HEK293 (cell line): ENCODE measurements around the gene CDH11.

Source experiments
- CTCF ChIP-seq: fragments of 450-650 bp; formaldehyde crosslinking; IDR thresholded peaks from 2 replicates; pipeline ENCODE4 v1.5.1; 2016; ENCODE audit warnings: missing biosample characterization, missing genetic modification characterization
- ELK4 ChIP-seq: IDR thresholded peaks from 2 replicates; pipeline ENCODE4 v1.6.1; 2011; ENCODE audit warnings: mild to moderate bottlenecking, low read depth, low read length, borderline replicate concordance
- GLI2 ChIP-seq: fragments of 450-650 bp; formaldehyde crosslinking; IDR thresholded peaks from 2 replicates; pipeline ENCODE4; 2017; ENCODE audit warnings: missing biosample characterization, missing genetic modification characterization, low read depth, borderline replicate concordance
- MYNN ChIP-seq: fragments of 450-650 bp; formaldehyde crosslinking; IDR thresholded peaks from 2 replicates; pipeline ENCODE4 v1.5.1; 2016; ENCODE audit warnings: missing biosample characterization, missing genetic modification characterization, borderline replicate concordance
- ZBTB49 ChIP-seq: fragments of 450-650 bp; formaldehyde crosslinking; IDR thresholded peaks from 2 replicates; pipeline ENCODE4 v1.5.1; 2016; ENCODE audit warnings: missing biosample characterization, missing genetic modification characterization, low read depth
- ZNF639 ChIP-seq: fragments of 450-650 bp; formaldehyde crosslinking; IDR thresholded peaks from 2 replicates; pipeline ENCODE4 v1.5.1; 2016; ENCODE audit warnings: missing biosample characterization, missing genetic modification characterization
- ZNF768 ChIP-seq: fragments of 450-650 bp; formaldehyde crosslinking; IDR thresholded peaks from 2 replicates; pipeline ENCODE4 v1.5.1; 2018; ENCODE audit warnings: missing biosample characterization, mild to moderate bottlenecking, missing genetic modification characterization
- TF ChIP-seq, protein P1 (sequence below): fragments of 450-650 bp; formaldehyde crosslinking; IDR thresholded peaks from 2 replicates; pipeline ENCODE4 v1.5.1; 2016; ENCODE audit warnings: missing biosample characterization, missing genetic modification characterization
- TF ChIP-seq, protein P2 (sequence below): fragments of 450-650 bp; formaldehyde crosslinking; IDR thresholded peaks from 2 replicates; pipeline ENCODE4 v1.5.1; 2017; ENCODE audit warnings: missing biosample characterization, mild to moderate bottlenecking, missing genetic modification characterization, moderate library complexity

DNA sequence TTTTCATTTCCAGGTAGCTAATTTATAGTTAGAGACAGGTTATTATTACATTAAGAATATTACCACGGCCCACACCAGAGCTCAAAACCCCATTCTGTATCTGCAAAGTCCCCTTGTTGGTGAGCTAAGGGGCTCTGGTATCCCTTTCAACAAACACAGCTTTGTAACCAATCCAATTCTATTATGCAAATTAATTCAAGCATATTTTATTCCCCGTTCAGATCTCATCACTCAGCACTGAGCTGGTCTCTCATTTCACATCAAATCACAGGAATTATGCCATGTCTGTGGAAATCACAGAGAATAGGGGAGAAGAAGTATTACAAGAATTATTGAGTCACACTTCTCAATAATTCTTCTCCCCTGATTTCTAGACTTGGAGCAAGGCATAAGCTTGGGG, 111.7 kb downstream of the CDH11 start:
- TF ChIP-seq, protein P1, sequence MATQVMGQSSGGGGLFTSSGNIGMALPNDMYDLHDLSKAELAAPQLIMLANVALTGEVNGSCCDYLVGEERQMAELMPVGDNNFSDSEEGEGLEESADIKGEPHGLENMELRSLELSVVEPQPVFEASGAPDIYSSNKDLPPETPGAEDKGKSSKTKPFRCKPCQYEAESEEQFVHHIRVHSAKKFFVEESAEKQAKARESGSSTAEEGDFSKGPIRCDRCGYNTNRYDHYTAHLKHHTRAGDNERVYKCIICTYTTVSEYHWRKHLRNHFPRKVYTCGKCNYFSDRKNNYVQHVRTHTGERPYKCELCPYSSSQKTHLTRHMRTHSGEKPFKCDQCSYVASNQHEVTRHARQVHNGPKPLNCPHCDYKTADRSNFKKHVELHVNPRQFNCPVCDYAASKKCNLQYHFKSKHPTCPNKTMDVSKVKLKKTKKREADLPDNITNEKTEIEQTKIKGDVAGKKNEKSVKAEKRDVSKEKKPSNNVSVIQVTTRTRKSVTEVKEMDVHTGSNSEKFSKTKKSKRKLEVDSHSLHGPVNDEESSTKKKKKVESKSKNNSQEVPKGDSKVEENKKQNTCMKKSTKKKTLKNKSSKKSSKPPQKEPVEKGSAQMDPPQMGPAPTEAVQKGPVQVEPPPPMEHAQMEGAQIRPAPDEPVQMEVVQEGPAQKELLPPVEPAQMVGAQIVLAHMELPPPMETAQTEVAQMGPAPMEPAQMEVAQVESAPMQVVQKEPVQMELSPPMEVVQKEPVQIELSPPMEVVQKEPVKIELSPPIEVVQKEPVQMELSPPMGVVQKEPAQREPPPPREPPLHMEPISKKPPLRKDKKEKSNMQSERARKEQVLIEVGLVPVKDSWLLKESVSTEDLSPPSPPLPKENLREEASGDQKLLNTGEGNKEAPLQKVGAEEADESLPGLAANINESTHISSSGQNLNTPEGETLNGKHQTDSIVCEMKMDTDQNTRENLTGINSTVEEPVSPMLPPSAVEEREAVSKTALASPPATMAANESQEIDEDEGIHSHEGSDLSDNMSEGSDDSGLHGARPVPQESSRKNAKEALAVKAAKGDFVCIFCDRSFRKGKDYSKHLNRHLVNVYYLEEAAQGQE (tag by site-specific recombination): no peak
- TF ChIP-seq ELK4 (no peak), CTCF (no peak), GLI2 (tag by site-specific recombination) (no peak), ZBTB49 (tag by site-specific recombination) (no peak), ZNF768 (tag by site-specific recombination) (no peak), MYNN (no peak), ZNF639 (tag by site-specific recombination) (no peak)
- TF ChIP-seq, protein P2, sequence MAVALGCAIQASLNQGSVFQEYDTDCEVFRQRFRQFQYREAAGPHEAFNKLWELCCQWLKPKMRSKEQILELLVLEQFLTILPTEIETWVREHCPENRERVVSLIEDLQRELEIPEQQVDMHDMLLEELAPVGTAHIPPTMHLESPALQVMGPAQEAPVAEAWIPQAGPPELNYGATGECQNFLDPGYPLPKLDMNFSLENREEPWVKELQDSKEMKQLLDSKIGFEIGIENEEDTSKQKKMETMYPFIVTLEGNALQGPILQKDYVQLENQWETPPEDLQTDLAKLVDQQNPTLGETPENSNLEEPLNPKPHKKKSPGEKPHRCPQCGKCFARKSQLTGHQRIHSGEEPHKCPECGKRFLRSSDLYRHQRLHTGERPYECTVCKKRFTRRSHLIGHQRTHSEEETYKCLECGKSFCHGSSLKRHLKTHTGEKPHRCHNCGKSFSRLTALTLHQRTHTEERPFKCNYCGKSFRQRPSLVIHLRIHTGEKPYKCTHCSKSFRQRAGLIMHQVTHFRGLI: no peak
